ENCODE measurements around the gene ALDH7A1.
"Not testable (repeated sequence)": the region's sequence is repeated elsewhere in the genome, so short reads cannot be mapped to it uniquely, and the experiment has no call there.

ALDH7A1 gene

GRCh38 chr5:126531543-126532120 lies 63.4 kb downstream of the ALDH7A1 start:
- DNase-seq, result no peak

- no peak for DNase-seq
These were observed 67.1 kb downstream of the ALDH7A1 start for GRCh38 chr5:126527892-126528291.

- DNase-seq, result no peak
These were observed 67.9 kb downstream of the ALDH7A1 start for GRCh38 chr5:126527158-126527557.

- no peak for DNase-seq
These were observed 68.5 kb downstream of the ALDH7A1 start for GRCh38 chr5:126526493-126526892.

- DNase-seq, result no peak
These were observed 69.3 kb downstream of the ALDH7A1 start for GRCh38 chr5:126525630-126526245.

GRCh38 chr5:126523818-126524510 lies 71.1 kb downstream of the ALDH7A1 start:
- DNase-seq, result no peak

GRCh38 chr5:126521130-126521529 lies 73.9 kb downstream of the ALDH7A1 start:
- no peak for DNase-seq

GRCh38 chr5:126520593-126520953 lies 74.4 kb downstream of the ALDH7A1 start:
- no peak for DNase-seq

GRCh38 chr5:126519637-126520592 lies 75.1 kb downstream of the ALDH7A1 start:
- no peak for DNase-seq

- not testable (repeated sequence) for DNase-seq
These were observed 75.8 kb downstream of the ALDH7A1 start for GRCh38 chr5:126519223-126519622.

- DNase-seq, result no peak
These were observed 78.2 kb downstream of the ALDH7A1 start for GRCh38 chr5:126516852-126517251.

GRCh38 chr5:126516133-126516532 lies 78.9 kb downstream of the ALDH7A1 start:
- no peak for DNase-seq

GRCh38 chr5:126515337-126515736 lies 79.7 kb downstream of the ALDH7A1 start:
- DNase-seq, result no peak

GRCh38 chr5:126514558-126515141 lies 80.4 kb downstream of the ALDH7A1 start:
- DNase-seq, result no peak

GRCh38 chr5:126514131-126514557 lies 80.9 kb downstream of the ALDH7A1 start:
- DNase-seq, result no peak

GRCh38 chr5:126513703-126514102 lies 81.3 kb downstream of the ALDH7A1 start:
- no peak for DNase-seq

GRCh38 chr5:126513302-126513701 lies 81.7 kb downstream of the ALDH7A1 start:
- DNase-seq, result no peak

- DNase-seq, result no peak
These were observed 82.6 kb downstream of the ALDH7A1 start for GRCh38 chr5:126512451-126512850.

- DNase-seq, result no peak
These were observed 83.1 kb downstream of the ALDH7A1 start for GRCh38 chr5:126511961-126512360.

GRCh38 chr5:126509339-126509738 lies 85.7 kb downstream of the ALDH7A1 start:
- no peak for DNase-seq

- DNase-seq, result no peak
These were observed 86.1 kb downstream of the ALDH7A1 start for GRCh38 chr5:126508962-126509279.

- no peak for DNase-seq
These were observed 86.6 kb downstream of the ALDH7A1 start for GRCh38 chr5:126508251-126508961.
